HL-60 (cell line): ENCODE results near the gene GADD45GIP1.

Source experiments
- DNase-seq, 2 experiments: peaks; one replicate each; pipeline ENCODE4 v3.0.0-alpha.2; 2010 to 2020; ENCODE audit warnings: low read depth in 1 of 2, low spot score in 1 of 2
- H3K27ac ChIP-seq: fragments of 250-450 bp; sonication (Bioruptor Pico); replicated peaks from 2 replicates; pipeline ENCODE4 v1.5.1; 2020; ENCODE audit warnings: mild to moderate bottlenecking, moderate library complexity
- H3K27me3 ChIP-seq: fragments of 250-450 bp; sonication (Bioruptor Pico); 2 replicates; pipeline ENCODE4 v1.5.1; 2021; ENCODE audit warnings: mild to moderate bottlenecking, moderate library complexity; ENCODE audit not compliant: insufficient read depth, poor library complexity, severe bottlenecking
- H3K4me3 ChIP-seq: replicated peaks from 2 replicates; pipeline ENCODE4 v1.5.1; 2011; ENCODE audit warnings: mild to moderate bottlenecking, control low read depth, low read length; ENCODE audit not compliant: insufficient read depth
- GABPA ChIP-seq: IDR thresholded peaks from 2 replicates; pipeline ENCODE4 v1.6.1; 2012; ENCODE audit warnings: low read depth
- POLR2AphosphoS5 ChIP-seq: IDR thresholded peaks from 2 replicates; pipeline ENCODE4 v1.6.1; 2012; ENCODE audit warnings: low read depth
- SPI1 ChIP-seq: IDR thresholded peaks from 2 replicates; pipeline ENCODE4 v1.6.1; 2012; ENCODE audit warnings: low read depth, mild to moderate bottlenecking, borderline replicate concordance
- TF ChIP-seq, protein P1 (sequence below): IDR thresholded peaks from one replicate; pipeline ENCODE4 v1.5.1; 2011; ENCODE audit warnings: low read length, control low read depth, inconsistent platforms; ENCODE audit not compliant: insufficient read depth
- TF ChIP-seq, protein P2 (sequence below): IDR thresholded peaks from 2 replicates; pipeline ENCODE4 v1.6.1; 2012; ENCODE audit warnings: low read depth; ENCODE audit not compliant: insufficient replicate concordance

GADD45GIP1 gene

GRCh38 chr19:13004273-13004672 is 47.2 kb upstream of the GADD45GIP1 start:
- H3K4me3 ChIP-seq: no peak overlapping the region
- no peaks in the 10 kb centered on the region for H3K27me3 ChIP-seq
- no peak for TF ChIP-seq SPI1
- TF ChIP-seq, protein P1, sequence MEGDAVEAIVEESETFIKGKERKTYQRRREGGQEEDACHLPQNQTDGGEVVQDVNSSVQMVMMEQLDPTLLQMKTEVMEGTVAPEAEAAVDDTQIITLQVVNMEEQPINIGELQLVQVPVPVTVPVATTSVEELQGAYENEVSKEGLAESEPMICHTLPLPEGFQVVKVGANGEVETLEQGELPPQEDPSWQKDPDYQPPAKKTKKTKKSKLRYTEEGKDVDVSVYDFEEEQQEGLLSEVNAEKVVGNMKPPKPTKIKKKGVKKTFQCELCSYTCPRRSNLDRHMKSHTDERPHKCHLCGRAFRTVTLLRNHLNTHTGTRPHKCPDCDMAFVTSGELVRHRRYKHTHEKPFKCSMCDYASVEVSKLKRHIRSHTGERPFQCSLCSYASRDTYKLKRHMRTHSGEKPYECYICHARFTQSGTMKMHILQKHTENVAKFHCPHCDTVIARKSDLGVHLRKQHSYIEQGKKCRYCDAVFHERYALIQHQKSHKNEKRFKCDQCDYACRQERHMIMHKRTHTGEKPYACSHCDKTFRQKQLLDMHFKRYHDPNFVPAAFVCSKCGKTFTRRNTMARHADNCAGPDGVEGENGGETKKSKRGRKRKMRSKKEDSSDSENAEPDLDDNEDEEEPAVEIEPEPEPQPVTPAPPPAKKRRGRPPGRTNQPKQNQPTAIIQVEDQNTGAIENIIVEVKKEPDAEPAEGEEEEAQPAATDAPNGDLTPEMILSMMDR: no peak
- TF ChIP-seq, protein P2, sequence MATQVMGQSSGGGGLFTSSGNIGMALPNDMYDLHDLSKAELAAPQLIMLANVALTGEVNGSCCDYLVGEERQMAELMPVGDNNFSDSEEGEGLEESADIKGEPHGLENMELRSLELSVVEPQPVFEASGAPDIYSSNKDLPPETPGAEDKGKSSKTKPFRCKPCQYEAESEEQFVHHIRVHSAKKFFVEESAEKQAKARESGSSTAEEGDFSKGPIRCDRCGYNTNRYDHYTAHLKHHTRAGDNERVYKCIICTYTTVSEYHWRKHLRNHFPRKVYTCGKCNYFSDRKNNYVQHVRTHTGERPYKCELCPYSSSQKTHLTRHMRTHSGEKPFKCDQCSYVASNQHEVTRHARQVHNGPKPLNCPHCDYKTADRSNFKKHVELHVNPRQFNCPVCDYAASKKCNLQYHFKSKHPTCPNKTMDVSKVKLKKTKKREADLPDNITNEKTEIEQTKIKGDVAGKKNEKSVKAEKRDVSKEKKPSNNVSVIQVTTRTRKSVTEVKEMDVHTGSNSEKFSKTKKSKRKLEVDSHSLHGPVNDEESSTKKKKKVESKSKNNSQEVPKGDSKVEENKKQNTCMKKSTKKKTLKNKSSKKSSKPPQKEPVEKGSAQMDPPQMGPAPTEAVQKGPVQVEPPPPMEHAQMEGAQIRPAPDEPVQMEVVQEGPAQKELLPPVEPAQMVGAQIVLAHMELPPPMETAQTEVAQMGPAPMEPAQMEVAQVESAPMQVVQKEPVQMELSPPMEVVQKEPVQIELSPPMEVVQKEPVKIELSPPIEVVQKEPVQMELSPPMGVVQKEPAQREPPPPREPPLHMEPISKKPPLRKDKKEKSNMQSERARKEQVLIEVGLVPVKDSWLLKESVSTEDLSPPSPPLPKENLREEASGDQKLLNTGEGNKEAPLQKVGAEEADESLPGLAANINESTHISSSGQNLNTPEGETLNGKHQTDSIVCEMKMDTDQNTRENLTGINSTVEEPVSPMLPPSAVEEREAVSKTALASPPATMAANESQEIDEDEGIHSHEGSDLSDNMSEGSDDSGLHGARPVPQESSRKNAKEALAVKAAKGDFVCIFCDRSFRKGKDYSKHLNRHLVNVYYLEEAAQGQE: no peak
- no peak for TF ChIP-seq POLR2AphosphoS5
- no peak for TF ChIP-seq GABPA
- DNase-seq: no peak
- no peak overlapping the region for H3K27ac ChIP-seq

GRCh38 chr19:13003081-13003480 is 46.1 kb upstream of the GADD45GIP1 start:
- no peaks in the 10 kb centered on the region for H3K27me3 ChIP-seq

GRCh38 chr19:13002166-13002898 is 45.3 kb upstream of the GADD45GIP1 start:
- no peak overlapping the region for H3K4me3 ChIP-seq
- DNase-seq: no peak

More at GRCh38 chr19:13003081-13003480, 46.1 kb upstream of the GADD45GIP1 start:
- no peak for DNase-seq
- no peak for TF ChIP-seq SPI1
- TF ChIP-seq, protein P2: no peak
- TF ChIP-seq POLR2AphosphoS5: no peak
- no peak for TF ChIP-seq GABPA
- TF ChIP-seq, protein P1: no peak
- Histone ChIP-seq H3K4me3 (no peak overlapping the region), H3K27ac (no peak overlapping the region)

More at GRCh38 chr19:13002166-13002898, 45.3 kb upstream of the GADD45GIP1 start:
- H3K27me3 ChIP-seq: no peaks in the 10 kb centered on the region
- no peak overlapping the region for H3K27ac ChIP-seq
- TF ChIP-seq GABPA (no peak), SPI1 (no peak), POLR2AphosphoS5 (no peak)
- TF ChIP-seq, protein P1: no peak
- TF ChIP-seq, protein P2: no peak
